Upper lobe of right lung (tissue), 1 donor: Measurements from ENCODE around the gene DMD. TPM values are rescaled to one million over a fixed set of nuclear protein-coding genes. Genes with fewer than 3 reads are reported as not detected.

Source experiments
- ATAC-seq: fragments of 200-7000 bp; cut with Tn5 transposase; one replicate; pipeline ENCODE4 v1.9.1; 2020; ENCODE audit warnings: mild to moderate bottlenecking, moderate library complexity
- DNase-seq: peaks from one replicate; pipeline ENCODE4 v3.0.0-alpha.2; 2020
- H3K27ac ChIP-seq: fragments of 200-600 bp; one replicate; pipeline ENCODE4 v1.8.0; 2022
- H3K27me3 ChIP-seq: fragments of 200-600 bp; one replicate; pipeline ENCODE4 v1.8.0; 2022; ENCODE audit warnings: mild to moderate bottlenecking
- H3K36me3 ChIP-seq: fragments of 200-600 bp; one replicate; pipeline ENCODE4 v1.8.0; 2022
- H3K4me1 ChIP-seq: fragments of 200-600 bp; one replicate; pipeline ENCODE4 v1.8.0; 2022
- H3K4me3 ChIP-seq: fragments of 200-600 bp; one replicate; pipeline ENCODE4 v1.8.0; 2022; ENCODE audit warnings: mild to moderate bottlenecking
- H3K9me3 ChIP-seq: fragments of 200-600 bp; one replicate; pipeline ENCODE4 v1.8.0; 2022
- CTCF ChIP-seq: fragments of 200-600 bp; IDR thresholded peaks from one replicate; pipeline ENCODE4 v1.8.0; 2022; ENCODE audit warnings: antibody characterized with exemption
- intact Hi-C: fragments of 100-400 bp; cut with DNase I; formaldehyde crosslinking; loops from one replicate; pipeline ENCODE4 v1.11.0; 2022
- total RNA-seq: library from RNA; stranded (reverse); fragmentation: NEBNext Ultra II Directional; extraction: Animal tissue kit (Norgen Biotek cat#: 25700); gene quantifications from one replicate; pipeline ENCODE4 v1.2.1, GENCODE V29; 2021
- donor health status: DM: no; HTN: yes; CAD: no; lungs with severe emphysema.

The DMD gene
- total RNA-seq, 1 donor from 2014 or later: 24.7 TPM

DNA sequence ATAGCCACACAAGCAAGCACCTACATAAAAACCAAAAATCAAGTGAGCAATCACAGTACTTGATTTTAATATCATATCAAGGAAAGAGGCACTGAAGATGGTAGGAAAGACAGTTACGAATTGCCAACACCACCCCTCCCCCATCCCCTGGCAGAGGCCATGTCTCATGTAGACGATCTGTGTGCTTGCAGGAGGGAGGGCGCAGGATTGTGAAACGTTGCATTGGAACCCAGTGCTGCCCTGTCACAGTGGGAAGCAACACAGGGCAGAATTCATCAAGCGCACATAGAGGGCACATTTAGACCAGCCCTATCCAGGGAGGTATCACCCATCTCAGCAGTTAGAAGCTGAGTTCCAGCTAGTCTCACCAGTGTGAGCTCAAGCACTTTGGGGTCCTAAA lies 359.8 kb downstream of the DMD start:
- no peaks in the 10 kb centered on the region for H3K27me3 ChIP-seq

GRCh38 chrX:32847921-32848320 lies 363.4 kb downstream of the DMD start:
- intact Hi-C loops: no loop called here
- ATAC-seq (no peak), DNase-seq (no peak)
- Histone ChIP-seq H3K36me3 (no peaks in the 10 kb centered on the region), H3K9me3 (no peaks in the 10 kb centered on the region), H3K27me3 (no peaks in the 10 kb centered on the region), H3K4me1 (no peaks in the 10 kb centered on the region), H3K4me3 (no peak overlapping the region), H3K27ac (no peak overlapping the region)
- TF ChIP-seq CTCF: no peak

More for the DNA sequence above, 359.8 kb downstream of the DMD start:
- DNase-seq: no peak
- Histone ChIP-seq H3K9me3 (no peaks in the 10 kb centered on the region), H3K4me1 (no peaks in the 10 kb centered on the region), H3K36me3 (no peaks in the 10 kb centered on the region), H3K4me3 (no peak overlapping the region), H3K27ac (no peak overlapping the region)
- ATAC-seq: no peak
- TF ChIP-seq CTCF: no peak
- intact Hi-C loops: no loop called here

GRCh38 chrX:32842053-32842452 lies 369.3 kb downstream of the DMD start:
- intact Hi-C loops: no loop called here

DNA sequence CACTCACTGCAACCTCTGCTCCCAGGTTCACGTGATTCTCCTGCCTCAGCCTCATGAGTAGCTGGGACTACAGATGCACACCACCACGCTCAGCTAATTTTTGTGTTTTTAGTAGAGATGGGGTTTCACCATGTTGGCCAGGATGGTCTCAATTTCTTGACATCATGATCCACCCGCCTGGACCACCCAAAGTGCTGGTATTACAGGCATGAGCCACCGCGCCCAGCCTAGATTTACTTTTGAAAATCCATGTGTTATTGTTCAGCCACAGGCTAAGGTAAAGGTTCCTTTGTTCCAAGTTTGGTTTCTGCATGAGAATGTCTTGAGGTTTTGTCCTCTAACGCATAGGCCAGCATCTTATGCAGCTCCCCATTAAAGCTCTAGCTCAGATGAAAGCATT lies 371.6 kb downstream of the DMD start:
- ATAC-seq: no peak
- Histone ChIP-seq H3K4me3 (no peak overlapping the region), H3K27ac (no peak overlapping the region), H3K36me3 (no peaks in the 10 kb centered on the region), H3K4me1 (no peaks in the 10 kb centered on the region), H3K9me3 (no peaks in the 10 kb centered on the region), H3K27me3 (no peaks in the 10 kb centered on the region)
- intact Hi-C loops: no loop called here
- DNase-seq: no peak
- no peak for TF ChIP-seq CTCF

More at GRCh38 chrX:32842053-32842452, 369.3 kb downstream of the DMD start:
- Histone ChIP-seq H3K9me3 (no peaks in the 10 kb centered on the region), H3K4me1 (no peaks in the 10 kb centered on the region), H3K27ac (no peak overlapping the region), H3K27me3 (no peaks in the 10 kb centered on the region), H3K36me3 (no peaks in the 10 kb centered on the region), H3K4me3 (no peak overlapping the region)
- TF ChIP-seq CTCF: no peak
- ATAC-seq (no peak), DNase-seq (no peak)

DNA sequence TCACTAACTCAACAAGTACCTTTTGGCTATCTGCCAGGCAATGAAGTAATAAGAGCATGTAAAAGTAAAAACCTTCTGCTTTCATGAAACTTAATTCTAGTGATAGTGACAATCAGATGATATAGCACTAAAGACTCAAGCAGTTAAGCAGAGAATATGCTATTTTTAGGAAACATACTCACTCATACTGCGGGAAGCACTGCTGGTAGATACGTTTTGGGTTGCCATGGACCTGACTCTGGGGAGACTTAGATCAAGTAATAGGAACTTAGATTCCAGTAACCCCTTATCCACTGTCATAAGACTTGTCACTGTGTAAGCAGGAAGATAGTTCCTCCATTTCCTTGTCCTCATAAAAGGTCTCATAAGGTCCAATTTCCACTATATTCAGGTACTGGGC lies 386.3 kb downstream of the DMD start:
- Histone ChIP-seq H3K4me1 (no peaks in the 10 kb centered on the region), H3K4me3 (no peak overlapping the region), H3K27me3 (no peaks in the 10 kb centered on the region), H3K36me3 (no peaks in the 10 kb centered on the region), H3K27ac (no peak overlapping the region), H3K9me3 (no peaks in the 10 kb centered on the region)
- no peak for ATAC-seq
- TF ChIP-seq CTCF: no peak
- intact Hi-C loops: no loop called here
- DNase-seq: no peak

- no peak overlapping the region for H3K4me3 ChIP-seq
- H3K4me1 ChIP-seq: no peaks in the 10 kb centered on the region
- no peaks in the 10 kb centered on the region for H3K27me3 ChIP-seq
- no peak for DNase-seq
- no peaks in the 10 kb centered on the region for H3K36me3 ChIP-seq
- no peak for ATAC-seq
- no peak for TF ChIP-seq CTCF
- no peaks in the 10 kb centered on the region for H3K9me3 ChIP-seq
- intact Hi-C loops: no loop called here
- no peak overlapping the region for H3K27ac ChIP-seq
These were observed 407.3 kb downstream of the DMD start for GRCh38 chrX:32804034-32804433.
